ENCODE data around the gene SPDYE4.
A peak's percentile ranks its signal among the peaks of the same experiment; 100 is the strongest.

SPDYE4 gene

DNA sequence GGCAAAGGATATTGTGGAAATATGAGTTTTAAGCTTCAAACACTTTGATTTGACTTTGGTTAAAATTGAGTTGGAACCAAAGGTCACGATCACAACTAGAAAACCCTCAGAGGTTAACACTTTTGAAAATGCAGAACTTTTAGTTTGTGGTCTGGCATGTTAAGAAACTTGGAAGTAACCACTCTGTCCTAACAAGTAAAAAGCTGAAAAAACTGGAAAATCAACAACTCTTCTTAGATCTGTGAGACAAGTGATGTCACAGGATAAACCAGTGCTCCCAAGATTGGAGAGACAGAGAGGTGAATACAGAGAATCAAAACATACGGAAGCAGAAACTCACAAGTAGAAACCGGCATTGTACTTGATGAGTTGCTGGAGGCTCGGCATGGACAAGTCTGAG lies 23.4 kb upstream of the SPDYE4 start:
- DNase-seq (ENCODE audit: insufficient read length) (no peak), FAIRE-seq (no peak)
- TF ChIP-seq POLR2AphosphoS5 (IDR thresholded peaks at IDR 0.05; ENCODE audit: low read depth, low read length) (no peak), TAF1 (IDR thresholded peaks at IDR 0.05; ENCODE audit: borderline replicate concordance, low read depth, low read length) (no peak), POLR2A (IDR thresholded peaks at IDR 0.05; ENCODE audit: low read depth, low read length) (no peak)

DNA sequence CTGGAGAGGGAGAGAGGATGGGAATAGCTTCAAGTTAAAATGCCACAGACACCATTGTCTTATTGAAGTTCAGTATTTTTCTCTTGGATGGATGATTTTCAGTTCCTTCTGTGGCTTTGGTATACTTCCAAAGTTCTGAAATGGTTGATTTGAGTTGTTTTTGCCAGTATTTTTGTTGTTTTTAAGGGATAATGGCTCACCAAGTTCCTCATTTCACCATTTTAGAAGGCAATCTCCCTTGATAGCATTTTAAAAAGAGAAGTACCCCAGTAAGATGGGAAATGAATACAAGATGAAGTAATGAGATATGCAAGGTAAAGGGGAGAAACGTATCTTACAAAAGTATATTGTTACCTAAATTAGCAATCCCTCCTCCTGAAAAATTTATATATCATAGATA lies 18.5 kb upstream of the SPDYE4 start:
- no peak for DNase-seq (ENCODE audit: insufficient read length)
- TF ChIP-seq POLR2AphosphoS5 (IDR thresholded peaks at IDR 0.05; ENCODE audit: low read depth, low read length) (no peak), POLR2A (IDR thresholded peaks at IDR 0.05; ENCODE audit: low read depth, low read length) (no peak), TAF1 (IDR thresholded peaks at IDR 0.05; ENCODE audit: borderline replicate concordance, low read depth, low read length) (no peak)
- no peak for FAIRE-seq

DNA sequence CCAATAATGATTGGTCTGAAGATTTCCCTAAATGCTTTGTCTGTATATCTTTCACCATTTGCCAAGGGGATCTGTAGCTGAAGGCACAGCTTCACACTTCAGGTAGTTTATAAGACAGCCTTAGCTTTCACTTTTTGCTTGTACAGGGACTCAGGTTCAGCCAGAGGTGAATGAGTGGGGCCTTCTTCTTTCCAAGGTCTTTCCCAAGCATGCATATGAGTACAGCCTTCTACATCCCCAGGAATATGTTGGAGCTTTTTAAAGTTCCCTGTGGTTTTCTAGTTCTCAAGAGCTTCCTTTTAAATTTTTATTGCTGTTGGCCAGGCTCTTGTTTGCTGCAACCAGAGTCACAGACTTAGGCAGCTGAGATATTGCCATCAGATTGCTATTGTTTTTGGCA lies 17.9 kb upstream of the SPDYE4 start:
- TF ChIP-seq TAF1 (IDR thresholded peaks at IDR 0.05; ENCODE audit: borderline replicate concordance, low read depth, low read length) = no peak
- no peak for TF ChIP-seq POLR2A (IDR thresholded peaks at IDR 0.05; ENCODE audit: low read depth, low read length)
- TF ChIP-seq POLR2AphosphoS5 (IDR thresholded peaks at IDR 0.05; ENCODE audit: low read depth, low read length) = no peak
- DNase-seq (ENCODE audit: insufficient read length) (no peak), FAIRE-seq (no peak)

DNA sequence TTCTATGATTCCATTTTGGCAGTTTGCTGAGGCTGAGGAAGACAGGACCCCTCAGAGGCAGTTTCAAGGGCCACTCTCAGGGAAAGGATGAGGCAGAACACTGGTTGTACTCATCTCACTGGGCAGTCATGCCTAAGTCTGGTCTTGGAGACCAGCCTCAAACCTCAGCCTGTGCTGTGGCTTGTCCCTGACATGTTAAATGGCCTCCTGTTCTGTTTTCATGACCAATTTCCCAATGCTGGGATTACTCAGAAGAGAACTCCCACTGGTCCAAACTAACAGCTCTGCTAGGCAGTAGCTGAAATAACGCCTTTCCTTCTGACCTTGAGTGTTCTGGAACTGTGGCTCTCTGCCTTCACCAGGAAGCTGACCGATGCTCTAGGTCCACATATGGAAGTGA lies 8.4 kb upstream of the SPDYE4 start:
- DNase-seq (ENCODE audit: insufficient read length) (no peak), FAIRE-seq (no peak)
- TF ChIP-seq POLR2A (IDR thresholded peaks at IDR 0.05; ENCODE audit: low read depth, low read length) = no peak
- TF ChIP-seq TAF1 (IDR thresholded peaks at IDR 0.05; ENCODE audit: borderline replicate concordance, low read depth, low read length) = no peak
- TF ChIP-seq POLR2AphosphoS5 (IDR thresholded peaks at IDR 0.05; ENCODE audit: low read depth, low read length) = no peak

DNA sequence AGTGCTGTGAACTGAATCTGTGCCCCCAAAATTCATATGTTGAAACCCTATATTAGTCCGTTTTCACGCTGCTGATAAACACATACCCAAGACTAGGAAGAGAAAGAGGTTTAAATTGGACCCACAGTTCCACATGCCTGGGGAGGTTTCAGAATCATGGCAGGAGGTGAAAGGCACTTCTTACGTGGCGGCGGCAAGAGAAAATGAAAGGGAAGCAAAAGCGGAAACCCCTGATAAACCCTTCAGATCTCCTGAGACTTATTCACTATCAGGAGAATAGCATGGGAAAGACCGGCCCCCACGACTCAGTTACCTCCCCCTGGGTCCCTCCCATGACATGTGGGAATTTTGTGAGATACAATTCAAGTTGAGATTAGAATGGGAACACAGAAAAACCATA lies 3.7 kb upstream of the SPDYE4 start:
- no peak for FAIRE-seq
- TF ChIP-seq TAF1 (IDR thresholded peaks at IDR 0.05; ENCODE audit: borderline replicate concordance, low read depth, low read length) (no peak), POLR2AphosphoS5 (IDR thresholded peaks at IDR 0.05; ENCODE audit: low read depth, low read length) (no peak), POLR2A (IDR thresholded peaks at IDR 0.05; ENCODE audit: low read depth, low read length) (no peak)
- no peak for DNase-seq (ENCODE audit: insufficient read length)

DNA sequence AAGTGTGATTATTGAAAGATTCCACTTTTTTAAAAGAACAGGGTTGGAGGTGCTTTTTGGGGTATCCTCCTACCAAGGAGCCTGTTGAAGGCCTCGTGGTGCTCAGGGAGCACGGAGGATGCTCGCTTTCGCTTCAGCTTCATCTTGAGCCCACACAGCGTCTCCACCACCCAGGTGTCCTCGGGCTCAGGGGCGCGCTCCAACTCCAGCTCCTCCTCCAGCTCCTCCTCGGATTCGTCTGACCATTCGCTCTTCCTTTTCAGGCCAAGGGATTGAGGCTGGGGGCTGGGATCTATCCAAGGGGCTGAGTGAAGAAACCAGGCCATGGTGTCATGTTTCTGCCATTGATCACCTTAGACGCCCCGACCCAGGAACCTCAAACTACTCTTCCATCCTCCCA lies 1.2 kb downstream of the SPDYE4 start:
- DNase-seq (ENCODE audit: insufficient read length) (no peak), FAIRE-seq (no peak)
- TF ChIP-seq TAF1 (IDR thresholded peaks at IDR 0.05; ENCODE audit: borderline replicate concordance, low read depth, low read length) (no peak), POLR2AphosphoS5 (IDR thresholded peaks at IDR 0.05; ENCODE audit: low read depth, low read length) (no peak), POLR2A (IDR thresholded peaks at IDR 0.05; ENCODE audit: low read depth, low read length) (no peak)

DNA sequence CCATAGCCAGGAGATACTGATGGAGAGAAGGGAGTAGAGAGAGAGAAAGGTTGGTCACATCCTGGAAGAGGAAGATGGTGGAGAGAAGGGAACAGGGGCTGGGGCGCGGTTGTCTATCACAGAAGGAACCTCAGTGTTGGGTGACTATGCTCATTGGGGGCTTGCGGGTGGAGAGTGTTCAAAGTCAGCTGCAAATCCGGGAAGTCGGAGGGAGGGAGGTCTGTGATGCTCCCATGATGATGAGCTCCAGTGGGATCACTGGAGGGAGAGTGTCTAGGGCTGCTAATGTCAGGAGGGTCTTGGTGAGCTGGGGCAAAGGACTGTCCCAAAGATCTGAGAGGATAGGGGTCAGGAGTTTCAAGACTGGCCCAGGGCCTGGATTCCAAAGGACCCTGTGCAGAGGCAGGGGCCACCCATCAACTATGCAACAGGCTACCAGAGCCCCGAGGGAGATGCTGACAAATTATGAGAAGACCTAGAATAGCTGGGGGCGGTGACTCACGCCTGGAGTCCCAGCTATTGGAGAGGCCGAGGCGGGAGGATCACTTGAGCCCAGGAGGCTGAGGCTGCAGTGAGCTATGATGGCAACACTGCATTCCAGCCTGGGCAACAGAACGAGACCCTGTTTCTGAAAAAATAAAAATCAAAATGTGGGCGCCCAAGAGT lies 2.6 kb downstream of the SPDYE4 start:
- FAIRE-seq = no peak
- no peak for DNase-seq (ENCODE audit: insufficient read length)
- no peak for TF ChIP-seq TAF1 (IDR thresholded peaks at IDR 0.05; ENCODE audit: borderline replicate concordance, low read depth, low read length)
- no peak for TF ChIP-seq POLR2A (IDR thresholded peaks at IDR 0.05; ENCODE audit: low read depth, low read length)
- TF ChIP-seq POLR2AphosphoS5 (IDR thresholded peaks at IDR 0.05; ENCODE audit: low read depth, low read length) = no peak

DNA sequence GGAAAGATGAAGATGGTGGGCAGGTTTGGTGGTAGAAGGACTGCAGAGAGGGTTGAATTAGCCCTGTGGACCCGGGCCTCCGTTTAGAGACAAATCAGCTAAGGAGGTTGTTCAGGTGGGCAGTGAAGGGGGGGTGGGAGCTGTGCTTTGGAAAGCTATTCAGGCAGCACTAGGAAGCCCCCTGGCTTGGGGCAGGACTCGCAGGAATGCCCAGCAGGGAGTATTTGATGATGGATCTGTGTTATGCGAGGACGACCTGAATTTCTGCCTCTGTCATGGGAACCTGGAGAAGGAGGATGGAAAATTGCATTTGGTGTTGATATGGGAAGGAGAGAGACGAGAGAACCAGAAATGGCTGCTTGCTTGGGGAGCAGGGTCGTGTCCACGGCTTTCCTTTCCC lies 3.5 kb downstream of the SPDYE4 start:
- DNase-seq (ENCODE audit: insufficient read length) (no peak), FAIRE-seq (no peak)
- TF ChIP-seq POLR2AphosphoS5 (IDR thresholded peaks at IDR 0.05; ENCODE audit: low read depth, low read length) (no peak), POLR2A (IDR thresholded peaks at IDR 0.05; ENCODE audit: low read depth, low read length) (no peak), TAF1 (IDR thresholded peaks at IDR 0.05; ENCODE audit: borderline replicate concordance, low read depth, low read length) (no peak)

DNA sequence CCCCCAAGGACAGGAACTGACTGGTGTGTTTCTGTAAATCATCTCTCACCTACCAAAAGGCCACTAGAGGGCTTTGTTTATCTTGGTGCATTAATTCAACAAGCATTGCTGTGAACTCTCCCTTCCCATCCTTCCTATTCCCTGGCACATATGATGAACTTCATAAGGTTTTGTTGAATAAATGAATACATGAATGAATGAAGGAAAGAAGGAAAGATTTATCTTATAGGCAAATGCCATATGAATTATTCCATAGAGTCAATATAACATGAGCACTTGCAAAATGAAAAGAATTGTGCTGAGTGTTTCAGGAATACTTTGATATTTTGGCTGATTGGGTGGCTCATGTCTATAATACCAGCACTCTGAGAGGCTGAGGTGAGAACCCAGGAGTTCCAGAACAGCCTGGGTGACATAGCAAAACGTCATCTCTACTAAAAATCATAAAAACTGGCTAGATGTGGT lies 4.3 kb downstream of the SPDYE4 start:
- FAIRE-seq (peak; percentile 46), DNase-seq (ENCODE audit: insufficient read length) (no peak)
- TF ChIP-seq POLR2AphosphoS5 (IDR thresholded peaks at IDR 0.05; ENCODE audit: low read depth, low read length) (no peak), POLR2A (IDR thresholded peaks at IDR 0.05; ENCODE audit: low read depth, low read length) (no peak), TAF1 (IDR thresholded peaks at IDR 0.05; ENCODE audit: borderline replicate concordance, low read depth, low read length) (no peak)

DNA sequence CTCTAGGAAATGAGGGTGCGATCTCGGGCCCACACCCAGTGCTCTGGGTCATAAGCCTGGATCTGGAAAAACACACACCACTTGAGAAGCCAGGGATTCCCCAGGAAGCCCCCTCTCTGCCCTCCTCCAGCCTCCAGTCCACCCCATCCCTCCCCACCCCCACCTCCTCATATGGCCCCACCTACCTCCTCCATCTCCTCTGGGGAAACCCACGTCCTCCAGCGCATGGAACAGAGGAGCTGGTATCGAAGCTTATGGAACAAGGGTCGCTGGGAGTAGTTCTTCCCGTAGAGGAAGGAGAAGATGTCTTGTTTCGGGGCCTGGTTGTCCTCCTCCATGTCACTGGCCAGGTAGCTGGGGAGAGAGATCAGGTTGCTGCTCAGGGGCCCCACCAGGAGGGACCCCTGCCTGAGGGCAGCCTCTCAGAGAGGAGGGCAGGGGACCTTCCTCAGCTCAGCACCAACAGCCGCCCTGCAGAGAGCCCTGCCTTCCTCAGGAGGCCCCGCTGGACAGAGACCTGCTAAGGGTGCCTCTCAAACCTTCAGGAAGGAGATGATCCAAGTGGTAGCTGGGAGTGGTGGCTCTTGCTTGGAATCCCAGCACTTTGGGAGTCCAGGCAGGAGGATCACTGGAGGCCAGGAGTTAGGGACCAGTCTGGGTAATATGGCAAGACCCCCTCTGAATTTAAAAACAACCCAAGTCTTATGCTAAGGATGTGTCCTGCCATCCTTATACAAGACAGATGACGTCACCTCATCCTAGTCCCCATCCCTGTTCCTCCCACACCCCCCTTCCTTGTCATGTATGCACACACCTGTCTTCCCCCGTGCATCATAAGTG lies 5.0 kb downstream of the SPDYE4 start:
- no peak for TF ChIP-seq TAF1 (IDR thresholded peaks at IDR 0.05; ENCODE audit: borderline replicate concordance, low read depth, low read length)
- TF ChIP-seq POLR2AphosphoS5 (IDR thresholded peaks at IDR 0.05; ENCODE audit: low read depth, low read length) = no peak
- no peak for TF ChIP-seq POLR2A (IDR thresholded peaks at IDR 0.05; ENCODE audit: low read depth, low read length)
- no peak for FAIRE-seq
- DNase-seq (ENCODE audit: insufficient read length) = no peak

DNA sequence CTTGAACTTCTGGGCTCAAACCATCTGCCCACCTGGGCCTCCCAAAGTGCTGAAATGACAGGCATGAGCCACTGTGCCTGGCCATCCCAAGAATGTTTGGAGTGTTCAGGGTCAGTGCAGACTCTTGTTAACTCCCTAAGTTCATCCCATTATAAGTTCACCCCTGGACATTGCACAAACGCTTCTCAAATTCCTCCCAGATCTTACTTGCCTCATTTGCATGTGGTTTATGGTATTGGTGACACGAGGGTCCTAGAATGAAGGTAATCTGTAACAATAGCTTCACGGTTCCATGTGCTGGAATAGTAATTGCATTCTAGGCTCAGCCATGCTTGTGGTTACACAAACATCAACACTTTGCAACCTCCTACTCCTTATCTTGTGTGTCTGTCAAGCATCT lies 8.7 kb downstream of the SPDYE4 start:
- TF ChIP-seq POLR2A (IDR thresholded peaks at IDR 0.05; ENCODE audit: low read depth, low read length) = no peak
- no peak for DNase-seq (ENCODE audit: insufficient read length)
- no peak for FAIRE-seq

DNA sequence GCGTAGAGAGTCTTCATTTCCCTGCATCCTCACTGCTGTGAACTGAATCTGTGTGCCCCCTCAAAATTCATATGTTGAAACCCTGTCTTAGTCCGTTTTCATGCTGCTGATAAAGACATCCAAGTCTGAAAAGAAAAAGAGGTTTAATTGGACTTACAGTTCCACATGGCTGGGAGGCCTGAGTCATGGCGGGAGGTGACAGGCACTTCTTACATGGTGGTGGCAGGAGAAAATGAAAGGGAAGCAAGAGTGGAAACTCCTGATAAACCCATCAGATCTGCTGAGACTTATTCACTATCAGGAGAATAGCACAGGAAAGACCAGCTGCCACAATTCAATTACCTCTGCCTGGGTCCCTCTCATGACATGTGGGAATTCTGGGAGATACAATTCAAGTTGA lies 10.6 kb downstream of the SPDYE4 start:
- no peak for DNase-seq (ENCODE audit: insufficient read length)
- TF ChIP-seq TAF1 (IDR thresholded peaks at IDR 0.05; ENCODE audit: borderline replicate concordance, low read depth, low read length) (no peak), POLR2AphosphoS5 (IDR thresholded peaks at IDR 0.05; ENCODE audit: low read depth, low read length) (no peak), POLR2A (IDR thresholded peaks at IDR 0.05; ENCODE audit: low read depth, low read length) (no peak)
- no peak for FAIRE-seq

Measured in GM12892 (cell line).